IMR-90 (cell line): ENCODE measurements around the gene TP63. TPM values are rescaled to one million over a fixed set of nuclear protein-coding genes. Genes with fewer than 3 reads are reported as not detected.

Source experiments
- ATAC-seq: fragments of 200-7000 bp; cut with Tn5 transposase; 2 replicates; pipeline ENCODE4 v1.9.1; 2020; ENCODE audit warnings: low read depth, mild to moderate bottlenecking, moderate library complexity
- BruUV-seq: library from RNA; stranded (reverse); fragments of 400-500 nt; replicated peaks from 2 replicates; lab custom pipeline; 2021; lab: Mats Ljungman, UMichigan
- CTCF ChIA-PET: fragments of 300-600 bp; formaldehyde crosslinking; extraction: SDS; loops from one replicate; lab custom pipeline; 2021; ENCODE audit warnings: antibody characterized with exemption; lab: Yijun Ruan, JAX
- POLR2A ChIA-PET: fragments of 300-600 bp; sonication (Branson Sonifier 250); formaldehyde crosslinking; loops from one replicate; lab custom pipeline; 2022; ENCODE audit warnings: antibody characterized with exemption; ENCODE audit not compliant: unreplicated experiment; lab: Charles Lee
- DNase-seq: peaks from one replicate; pipeline ENCODE4 v3.0.0; 2013
- H2AFZ ChIP-seq: replicated peaks from 2 replicates; pipeline ENCODE3; 2013; ENCODE audit warnings: low read length, mild to moderate bottlenecking; ENCODE audit not compliant: poor library complexity
- H2AK5ac ChIP-seq: 2 replicates; pipeline ENCODE4 v1.6.1; 2013; ENCODE audit warnings: low read depth, low read length, inconsistent platforms
- H2AK9ac ChIP-seq: replicated peaks from 2 replicates; pipeline ENCODE3; 2013; ENCODE audit warnings: mild to moderate bottlenecking, low read depth, low read length, moderate library complexity; ENCODE audit not compliant: poor library complexity
- H2BK120ac ChIP-seq: 2 replicates; pipeline ENCODE4 v1.6.1; 2013; ENCODE audit warnings: low read depth, low read length, inconsistent platforms
- H2BK15ac ChIP-seq: 3 replicates; pipeline ENCODE4 v1.6.1; 2013; ENCODE audit warnings: low read depth, low read length, inconsistent platforms
- H2BK20ac ChIP-seq: 2 replicates; pipeline ENCODE4 v1.6.1; 2013; ENCODE audit warnings: low read depth, mild to moderate bottlenecking, inconsistent platforms, low read length, moderate library complexity
- H2BK5ac ChIP-seq: 2 replicates; pipeline ENCODE4 v1.6.1; 2013; ENCODE audit warnings: mild to moderate bottlenecking, low read depth, low read length, inconsistent platforms; ENCODE audit not compliant: poor library complexity, severe bottlenecking
- H3K14ac ChIP-seq: replicated peaks from 2 replicates; pipeline ENCODE4 v1.6.1; 2013; ENCODE audit warnings: low read depth, low read length, inconsistent platforms
- H3K18ac ChIP-seq: 2 replicates; pipeline ENCODE4 v1.6.1; 2013; ENCODE audit warnings: low read depth, low read length, control low read depth
- H3K23ac ChIP-seq: 2 replicates; pipeline ENCODE4 v1.6.1; 2013; ENCODE audit warnings: low read depth, low read length, inconsistent platforms
- H3K27ac ChIP-seq: 2 replicates; pipeline ENCODE4 v1.5.1; 2013; ENCODE audit warnings: mild to moderate bottlenecking, control low read depth, low read length; ENCODE audit not compliant: insufficient read depth
- H3K27me3 ChIP-seq: 2 replicates; pipeline ENCODE4 v1.6.1; 2013; ENCODE audit warnings: low read length; ENCODE audit not compliant: control insufficient read depth, insufficient read depth
- H3K36me3 ChIP-seq: 2 replicates; pipeline ENCODE4 v1.6.1; 2013; ENCODE audit warnings: low read length, mixed read lengths; ENCODE audit not compliant: control insufficient read depth, insufficient read depth
- H3K4ac ChIP-seq: 2 replicates; pipeline ENCODE4 v1.6.1; 2013; ENCODE audit warnings: low read depth, low read length, inconsistent platforms
- H3K4me1 ChIP-seq: 2 replicates; pipeline ENCODE4 v1.6.1; 2013; ENCODE audit warnings: low read length, mixed read lengths; ENCODE audit not compliant: control insufficient read depth, insufficient read depth
- H3K4me2 ChIP-seq: 2 replicates; pipeline ENCODE4 v1.6.1; 2013; ENCODE audit warnings: low read depth, mild to moderate bottlenecking, control low read depth, low read length, moderate library complexity
- H3K4me3 ChIP-seq: 2 replicates; pipeline ENCODE4 v1.5.1; 2013; ENCODE audit warnings: low read depth, mild to moderate bottlenecking, control low read depth, low read length, moderate library complexity; ENCODE audit not compliant: insufficient read depth
- H3K56ac ChIP-seq: 2 replicates; pipeline ENCODE4 v1.6.1; 2013; ENCODE audit warnings: low read length, inconsistent platforms; ENCODE audit not compliant: insufficient read depth; ENCODE audit errors: extremely low read depth
- H3K79me1 ChIP-seq, 2 experiments: 2 replicates each; pipeline ENCODE4 v1.6.1; 2013; ENCODE audit warnings: low read length in 2 of 2, inconsistent platforms in 1 of 2, low read depth in 1 of 2
- H3K9ac ChIP-seq: 2 replicates; pipeline ENCODE4 v1.6.1; 2013; ENCODE audit warnings: low read depth, low read length, control low read depth
- H3K9me1 ChIP-seq: 2 replicates; pipeline ENCODE4 v1.6.1; 2013; ENCODE audit warnings: low read length, inconsistent platforms; ENCODE audit not compliant: insufficient read depth
- H3K9me3 ChIP-seq: 2 replicates; pipeline ENCODE4 v1.6.1; 2013; ENCODE audit warnings: low read length; ENCODE audit not compliant: control insufficient read depth, insufficient read depth
- H4K20me1 ChIP-seq: 2 replicates; pipeline ENCODE4 v1.6.1; 2013; ENCODE audit warnings: low read length, inconsistent platforms; ENCODE audit not compliant: insufficient read depth
- H4K5ac ChIP-seq: 2 replicates; pipeline ENCODE4 v1.6.1; 2013; ENCODE audit warnings: mild to moderate bottlenecking, low read depth, low read length, control low read depth
- H4K8ac ChIP-seq, 2 experiments: 2 replicates each; pipeline ENCODE4 v1.6.1; 2013; ENCODE audit warnings: low read depth in 2 of 2, low read length in 2 of 2, control low read depth in 1 of 2, inconsistent platforms in 1 of 2
- H4K91ac ChIP-seq: 2 replicates; pipeline ENCODE4 v1.6.1; 2013; ENCODE audit warnings: low read depth, low read length, inconsistent platforms; ENCODE audit not compliant: insufficient read depth
- BHLHE40 ChIP-seq: fragments of 150-350 bp; IDR thresholded peaks from 2 replicates; pipeline ENCODE4 v1.6.1; 2016; ENCODE audit warnings: mild to moderate bottlenecking, low read depth, low read length
- CEBPB ChIP-seq: IDR thresholded peaks from 2 replicates; pipeline ENCODE4 v1.6.1; 2012; ENCODE audit warnings: low read depth, low read length, improper control_type of control experiment
- CHD1 ChIP-seq: IDR thresholded peaks from 2 replicates; pipeline ENCODE4 v1.6.1; 2012; ENCODE audit warnings: low read depth, low read length, improper control_type of control experiment
- FOS ChIP-seq: fragments of 150-350 bp; IDR thresholded peaks from 2 replicates; pipeline ENCODE4 v1.6.1; 2016; ENCODE audit warnings: low read depth, low read length
- MAFK ChIP-seq: IDR thresholded peaks from 2 replicates; pipeline ENCODE4 v1.6.1; 2012; ENCODE audit warnings: low read depth, low read length, improper control_type of control experiment
- MAZ ChIP-seq: IDR thresholded peaks from 2 replicates; pipeline ENCODE4 v1.6.1; 2012; ENCODE audit warnings: low read depth, mild to moderate bottlenecking, low read length, improper control_type of control experiment, moderate library complexity, borderline replicate concordance
- MXI1 ChIP-seq: IDR thresholded peaks from 2 replicates; pipeline ENCODE4 v1.6.1; 2012; ENCODE audit warnings: low read depth, mild to moderate bottlenecking, low read length, moderate library complexity, borderline replicate concordance
- NFE2L2 ChIP-seq: fragments of 150-350 bp; IDR thresholded peaks from 2 replicates; pipeline ENCODE4 v1.6.1; 2016; ENCODE audit warnings: low read depth, mild to moderate bottlenecking, low read length
- POLR2A ChIP-seq: IDR thresholded peaks from 2 replicates; pipeline ENCODE4 v1.6.1; 2012; ENCODE audit warnings: mild to moderate bottlenecking, low read depth, low read length
- RCOR1 ChIP-seq: IDR thresholded peaks from 2 replicates; pipeline ENCODE4 v1.6.1; 2012; ENCODE audit warnings: mild to moderate bottlenecking, low read length, improper control_type of control experiment; ENCODE audit not compliant: insufficient replicate concordance
- RFX5 ChIP-seq: IDR thresholded peaks from 2 replicates; pipeline ENCODE4 v1.8.0; 2012; ENCODE audit warnings: low read depth, mild to moderate bottlenecking, low read length, moderate library complexity
- SMC3 ChIP-seq: fragments of 150-350 bp; IDR thresholded peaks from 2 replicates; pipeline ENCODE4 v1.6.1; 2016; ENCODE audit warnings: low read depth, mild to moderate bottlenecking, antibody characterized with exemption, low read length, moderate library complexity
- WGBS, 2 experiments: methylation state at CpG; one replicate each; pipeline versions ENCODE4 v1.1.5 to v1.1.7; 2013; ENCODE audit warnings: missing lambda C conversion rate in 2 of 2; ENCODE audit not compliant: insufficient read length in 1 of 2; ENCODE audit errors: extremely low coverage in 2 of 2; 5-methylcytosine and 5-hydroxymethylcytosine counted together
- dilution Hi-C: fragments of 300-500 bp; cut with HindIII; formaldehyde crosslinking; loops from one replicate; pipeline ENCODE4 v1.14.3; 2018; ENCODE audit warnings: low sequenced_read_pairs; ENCODE audit not compliant: unreplicated experiment
- in situ Hi-C: fragments of 300-500 bp; cut with MboI; formaldehyde crosslinking; loops from 3 replicates; pipeline ENCODE4 v1.14.3; 2019; ENCODE audit warnings: low sequenced_read_pairs, inconsistent platforms, mixed read lengths
- intact Hi-C: fragments of 100-400 bp; cut with micrococcal nuclease; formaldehyde crosslinking; loops from 2 replicates; pipeline ENCODE4 v1.10.0; 2022
- polyA plus RNA-seq, 3 experiments: library from polyadenylated mRNA; depleted of rRNA; stranded (reverse); fragments of >200 nt; gene quantifications; 2 replicates each; pipeline ENCODE4 v1.2.3, GENCODE V29; 2012; ENCODE audit warnings: low replicate concordance in 1 of 3
- total RNA-seq: library from RNA; depleted of rRNA; stranded (reverse); fragments of >200 nt; gene quantifications from 2 replicates; pipeline ENCODE4 v1.2.3, GENCODE V29; 2012
- TF ChIP-seq, protein P1 (sequence below): fragments of 150-350 bp; IDR thresholded peaks from 2 replicates; pipeline ENCODE4 v1.6.1; 2016; ENCODE audit warnings: low read depth, mild to moderate bottlenecking, low read length, moderate library complexity, borderline replicate concordance
- TF ChIP-seq, protein P2 (sequence below): fragments of 150-350 bp; IDR thresholded peaks from 2 replicates; pipeline ENCODE4 v1.6.1; 2017; ENCODE audit warnings: mild to moderate bottlenecking, antibody characterized with exemption, low read length, low read depth
- TF ChIP-seq, protein P3 (sequence below): conservative IDR thresholded peaks from 2 replicates; pipeline ENCODE4 v1.5.1; 2012; ENCODE audit warnings: mild to moderate bottlenecking, low read depth, low read length, improper control_type of control experiment

The TP63 gene
- total and polyA plus RNA-seq, 2 of the 4 experiments (the other 2 are of a cell fraction), result not detected

DNA sequence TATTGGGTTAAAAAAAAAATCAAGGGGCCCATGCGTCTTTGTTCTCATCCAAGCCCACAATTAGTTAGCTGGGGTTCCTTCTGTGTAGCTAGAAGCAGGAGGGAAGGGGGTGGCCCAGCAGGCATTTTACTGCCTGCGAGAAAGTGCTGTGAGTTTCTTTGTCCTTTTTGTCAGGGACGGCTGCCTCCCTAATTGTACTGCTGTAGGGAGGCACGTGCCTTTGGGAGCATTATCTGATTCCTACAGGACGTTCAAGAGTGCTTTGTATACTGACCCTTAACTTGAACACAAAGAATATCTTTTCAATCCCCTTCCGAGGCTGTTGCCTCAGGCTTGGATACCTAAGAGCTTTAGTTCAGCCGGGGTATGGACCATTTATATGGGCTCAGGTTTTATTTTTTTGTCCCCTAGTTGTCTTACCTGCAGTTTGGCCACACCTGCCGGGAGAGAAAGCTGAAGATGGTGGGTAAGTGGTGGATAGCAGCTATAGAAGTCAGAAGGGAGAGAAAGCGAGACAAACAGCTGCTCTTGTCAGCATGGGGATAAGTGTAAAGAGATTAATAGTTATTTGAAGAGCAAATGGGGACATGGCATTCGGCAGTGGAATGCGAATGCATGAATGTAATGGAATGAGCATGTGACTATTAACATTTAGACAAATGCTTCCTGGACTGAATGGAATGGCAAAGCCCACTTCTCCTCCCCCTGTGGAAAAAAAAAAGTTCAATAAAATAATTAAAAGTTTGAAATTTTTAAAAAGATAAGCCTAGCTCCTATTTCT, 175.2 kb downstream of the TP63 start:
- ChIA-PET POLR2A (no interaction called here), CTCF (interaction anchor here (0.7 kb wide), 1 partner anchor 416 kb away, joined by 4 read pairs; no protein-coding TSS in a partner anchor)
- Histone ChIP-seq H3K27me3 (no peaks in the 10 kb centered on the region; the same call in 1 of the 2 replicates), H3K4me1 (peaks cover 2% of the 10 kb centered on the region; the same call in 1 of the 2 replicates), H4K91ac (no peak overlapping the region), H3K4ac (no peak overlapping the region), H3K36me3 (no peaks in the 10 kb centered on the region), H3K23ac (no peak overlapping the region), H2AK5ac (no peak overlapping the region), H2BK120ac (no peak overlapping the region), H3K14ac (no peak overlapping the region), H3K4me2 (no peak overlapping the region), H3K79me1 (no peaks in the 10 kb centered on the region), H3K9me1 (no peaks in the 10 kb centered on the region), H3K9me3 (no peaks in the 10 kb centered on the region), H2BK20ac (no peak overlapping the region), H3K18ac (no peak overlapping the region), H2AK9ac (no peak overlapping the region), H3K9ac (no peak overlapping the region), H3K56ac (no peak overlapping the region), H4K20me1 (no peaks in the 10 kb centered on the region), H2BK5ac (no peak overlapping the region), H4K5ac (no peak overlapping the region; the same call in 1 of the 2 replicates), H4K8ac (no peak overlapping the region), H3K27ac (no peak overlapping the region), H2AFZ (no peak overlapping the region), H3K4me3 (no peak overlapping the region), H2BK15ac (no peak overlapping the region)
- ATAC-seq, result peak; percentile 51
- intact Hi-C loops, result no loop called here
- in situ Hi-C loops, result no loop called here
- dilution Hi-C loops, result no loop called here
- no TSS peak for BruUV-seq
- 29% methylated on average over 2 of the region's 11 CpGs; no CpG with 5 or more reads in 1 of the 2 experiments for WGBS, 2 experiments
- DNase-seq, result peak; percentile 6
- TF ChIP-seq NFE2L2 (no peak), POLR2A (no peak), RFX5 (no peak), MAFK (no peak), FOS (no peak), CEBPB (no peak), MAZ (no peak), CHD1 (no peak), RCOR1 (no peak), BHLHE40 (no peak), SMC3 (no peak), MXI1 (no peak)
- TF ChIP-seq, protein P1, sequence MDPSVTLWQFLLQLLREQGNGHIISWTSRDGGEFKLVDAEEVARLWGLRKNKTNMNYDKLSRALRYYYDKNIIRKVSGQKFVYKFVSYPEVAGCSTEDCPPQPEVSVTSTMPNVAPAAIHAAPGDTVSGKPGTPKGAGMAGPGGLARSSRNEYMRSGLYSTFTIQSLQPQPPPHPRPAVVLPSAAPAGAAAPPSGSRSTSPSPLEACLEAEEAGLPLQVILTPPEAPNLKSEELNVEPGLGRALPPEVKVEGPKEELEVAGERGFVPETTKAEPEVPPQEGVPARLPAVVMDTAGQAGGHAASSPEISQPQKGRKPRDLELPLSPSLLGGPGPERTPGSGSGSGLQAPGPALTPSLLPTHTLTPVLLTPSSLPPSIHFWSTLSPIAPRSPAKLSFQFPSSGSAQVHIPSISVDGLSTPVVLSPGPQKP, result no peak
- TF ChIP-seq, protein P2, sequence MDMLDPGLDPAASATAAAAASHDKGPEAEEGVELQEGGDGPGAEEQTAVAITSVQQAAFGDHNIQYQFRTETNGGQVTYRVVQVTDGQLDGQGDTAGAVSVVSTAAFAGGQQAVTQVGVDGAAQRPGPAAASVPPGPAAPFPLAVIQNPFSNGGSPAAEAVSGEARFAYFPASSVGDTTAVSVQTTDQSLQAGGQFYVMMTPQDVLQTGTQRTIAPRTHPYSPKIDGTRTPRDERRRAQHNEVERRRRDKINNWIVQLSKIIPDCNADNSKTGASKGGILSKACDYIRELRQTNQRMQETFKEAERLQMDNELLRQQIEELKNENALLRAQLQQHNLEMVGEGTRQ, result no peak
- TF ChIP-seq, protein P3, sequence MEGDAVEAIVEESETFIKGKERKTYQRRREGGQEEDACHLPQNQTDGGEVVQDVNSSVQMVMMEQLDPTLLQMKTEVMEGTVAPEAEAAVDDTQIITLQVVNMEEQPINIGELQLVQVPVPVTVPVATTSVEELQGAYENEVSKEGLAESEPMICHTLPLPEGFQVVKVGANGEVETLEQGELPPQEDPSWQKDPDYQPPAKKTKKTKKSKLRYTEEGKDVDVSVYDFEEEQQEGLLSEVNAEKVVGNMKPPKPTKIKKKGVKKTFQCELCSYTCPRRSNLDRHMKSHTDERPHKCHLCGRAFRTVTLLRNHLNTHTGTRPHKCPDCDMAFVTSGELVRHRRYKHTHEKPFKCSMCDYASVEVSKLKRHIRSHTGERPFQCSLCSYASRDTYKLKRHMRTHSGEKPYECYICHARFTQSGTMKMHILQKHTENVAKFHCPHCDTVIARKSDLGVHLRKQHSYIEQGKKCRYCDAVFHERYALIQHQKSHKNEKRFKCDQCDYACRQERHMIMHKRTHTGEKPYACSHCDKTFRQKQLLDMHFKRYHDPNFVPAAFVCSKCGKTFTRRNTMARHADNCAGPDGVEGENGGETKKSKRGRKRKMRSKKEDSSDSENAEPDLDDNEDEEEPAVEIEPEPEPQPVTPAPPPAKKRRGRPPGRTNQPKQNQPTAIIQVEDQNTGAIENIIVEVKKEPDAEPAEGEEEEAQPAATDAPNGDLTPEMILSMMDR, result no peak
